ENCODE data around the gene DUSP28.
A peak's percentile ranks its signal among the peaks of the same experiment; 100 is the strongest.

DUSP28 gene

DNA sequence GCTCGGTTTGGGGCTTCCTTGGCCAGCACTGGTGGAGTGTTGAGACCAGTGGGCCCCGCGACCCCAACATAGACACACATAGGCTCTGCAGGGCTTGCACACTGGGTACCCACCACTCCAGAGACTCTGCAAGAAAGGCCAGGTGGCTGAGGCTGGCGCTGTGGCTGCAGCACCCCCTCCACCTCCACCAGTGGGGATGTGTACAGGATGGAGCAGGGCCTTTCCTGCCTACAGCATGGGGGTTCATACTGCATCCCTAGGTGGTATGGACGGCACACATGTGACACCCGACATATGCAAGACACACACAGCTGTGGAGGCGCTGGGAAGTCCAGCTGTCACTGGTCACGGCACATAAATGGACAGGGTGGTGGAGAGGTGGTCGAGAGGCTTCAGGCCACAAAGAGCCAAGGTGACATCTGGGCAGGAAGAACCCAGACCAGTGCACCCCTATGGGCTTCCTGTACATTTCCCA is 9.4 kb downstream of the DUSP28 start:
- Histone ChIP-seq H3K27ac (ENCODE audit: low read depth, low read length, poor library complexity, severe bottlenecking) (no peak overlapping the region), H4K20me1 (ENCODE audit: insufficient read depth, low read length) (no peaks in the 10 kb centered on the region), H3K9me2 (ENCODE audit: low read depth, low read length) (no peaks in the 10 kb centered on the region), H3K36me3 (ENCODE audit: insufficient read depth, low read length) (peaks cover 3% of the 10 kb centered on the region; the same call in 1 of the 2 replicates), H3K27me3 (ENCODE audit: insufficient read depth, low read length) (no peaks in the 10 kb centered on the region), H3F3A (ENCODE audit: insufficient read depth, low read length) (no peaks in the 10 kb centered on the region), H3K79me2 (ENCODE audit: insufficient read depth, low read length) (no peaks in the 10 kb centered on the region), H3K4me1 (ENCODE audit: insufficient read depth, low read length, severe bottlenecking) (peaks cover 50% of the 10 kb centered on the region), H3K4me2 (ENCODE audit: low read length) (peak overlapping the region; percentile 88), H3K9me3 (ENCODE audit: low read length) (no peaks in the 10 kb centered on the region), H3K4me3 (ENCODE audit: low read depth, low read length, poor library complexity, severe bottlenecking) (peak overlapping the region; percentile 94), H2AFZ (ENCODE audit: low read length) (no peak overlapping the region), H3K9ac (ENCODE audit: low read length) (peak overlapping the region; percentile 87)
- no peak for TF ChIP-seq EZH2 (IDR thresholded peaks at IDR 0.05; ENCODE audit: borderline replicate concordance, low read length)
- TF ChIP-seq CTCF (IDR thresholded peaks at IDR 0.05; ENCODE audit: low read length) = no peak

DNA sequence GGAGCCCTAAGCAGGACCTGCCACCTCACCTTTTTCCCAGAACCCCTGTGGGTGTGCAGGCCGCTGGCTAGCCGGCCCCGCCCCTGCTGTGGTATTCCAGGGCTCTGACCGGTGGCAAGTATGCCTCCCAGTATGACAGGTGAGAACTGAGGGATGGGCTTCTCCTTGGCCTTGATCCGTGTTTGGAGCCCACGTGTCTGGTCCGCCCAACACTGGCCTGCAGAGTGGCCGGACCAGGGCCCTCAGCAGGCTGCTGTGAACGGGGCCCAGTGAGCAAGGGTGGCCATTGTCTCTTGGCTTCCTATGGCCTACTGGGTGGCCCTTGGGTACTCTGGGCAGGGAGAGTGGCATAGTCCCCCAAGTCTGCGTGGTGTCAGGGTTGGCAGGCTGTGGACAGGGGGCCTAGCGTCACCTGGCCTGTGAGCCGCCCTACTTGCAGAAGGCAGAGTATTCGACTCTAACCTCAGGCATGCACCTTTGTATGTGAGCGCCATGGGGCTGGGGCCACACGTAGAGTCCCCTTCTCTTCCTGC is 9.9 kb downstream of the DUSP28 start:
- Histone ChIP-seq H3K27ac (ENCODE audit: low read depth, low read length, poor library complexity, severe bottlenecking) (no peak overlapping the region), H3K9ac (ENCODE audit: low read length) (peak overlapping the region; percentile 87; the same call in 1 of the 2 replicates), H3K4me2 (ENCODE audit: low read length) (peak overlapping the region; percentile 88), H3K4me1 (ENCODE audit: insufficient read depth, low read length, severe bottlenecking) (peaks cover 45% of the 10 kb centered on the region), H3F3A (ENCODE audit: insufficient read depth, low read length) (no peaks in the 10 kb centered on the region), H2AFZ (ENCODE audit: low read length) (no peak overlapping the region), H3K4me3 (ENCODE audit: low read depth, low read length, poor library complexity, severe bottlenecking) (peak overlapping the region; percentile 94), H3K27me3 (ENCODE audit: insufficient read depth, low read length) (no peaks in the 10 kb centered on the region), H4K20me1 (ENCODE audit: insufficient read depth, low read length) (no peaks in the 10 kb centered on the region), H3K36me3 (ENCODE audit: insufficient read depth, low read length) (peaks cover 8% of the 10 kb centered on the region), H3K9me3 (ENCODE audit: low read length) (no peaks in the 10 kb centered on the region), H3K9me2 (ENCODE audit: low read depth, low read length) (no peaks in the 10 kb centered on the region), H3K79me2 (ENCODE audit: insufficient read depth, low read length) (no peaks in the 10 kb centered on the region)
- TF ChIP-seq CTCF (IDR thresholded peaks at IDR 0.05; ENCODE audit: low read length) (no peak), EZH2 (IDR thresholded peaks at IDR 0.05; ENCODE audit: borderline replicate concordance, low read length) (no peak)

- Histone ChIP-seq H3K36me3 (ENCODE audit: insufficient read depth, low read length) (peaks cover 14% of the 10 kb centered on the region), H3K4me1 (ENCODE audit: insufficient read depth, low read length, severe bottlenecking) (peaks cover 38% of the 10 kb centered on the region), H4K20me1 (ENCODE audit: insufficient read depth, low read length) (no peaks in the 10 kb centered on the region), H3K9me2 (ENCODE audit: low read depth, low read length) (no peaks in the 10 kb centered on the region), H3K79me2 (ENCODE audit: insufficient read depth, low read length) (no peaks in the 10 kb centered on the region), H2AFZ (ENCODE audit: low read length) (no peak overlapping the region), H3K27ac (ENCODE audit: low read depth, low read length, poor library complexity, severe bottlenecking) (no peak overlapping the region), H3K4me2 (ENCODE audit: low read length) (peak overlapping the region; percentile 88; the same call in 1 of the 2 replicates), H3F3A (ENCODE audit: insufficient read depth, low read length) (no peaks in the 10 kb centered on the region), H3K27me3 (ENCODE audit: insufficient read depth, low read length) (no peaks in the 10 kb centered on the region), H3K9ac (ENCODE audit: low read length) (no peak overlapping the region; the same call in 1 of the 2 replicates), H3K9me3 (ENCODE audit: low read length) (no peaks in the 10 kb centered on the region), H3K4me3 (ENCODE audit: low read depth, low read length, poor library complexity, severe bottlenecking) (peak overlapping the region; percentile 94)
- TF ChIP-seq CTCF (IDR thresholded peaks at IDR 0.05; ENCODE audit: low read length) (no peak), EZH2 (IDR thresholded peaks at IDR 0.05; ENCODE audit: borderline replicate concordance, low read length) (no peak)
Measured at GRCh38 chr2:240570531-240571313, 10.6 kb downstream of the DUSP28 start.

Data from OCI-LY1 (cell line).